Liver (tissue), 3 donors: ENCODE results near the gene ATCAY.

Source experiments
- ATF3 ChIP-seq: IDR thresholded peaks from 2 replicates; pipeline ENCODE4 v1.6.1; 2016; ENCODE audit warnings: antibody characterized with exemption
- CTCF ChIP-seq: fragments of 150-350 bp; IDR thresholded peaks from 2 replicates; pipeline ENCODE4 v1.5.1; 2017; ENCODE audit warnings: improper control_type of control experiment, low read depth, low read length; ENCODE audit not compliant: missing input control
- EGR1 ChIP-seq, 2 donors: IDR thresholded peaks; 2 replicates each; pipeline ENCODE4 v1.6.1; 2016 to 2018; ENCODE audit warnings: antibody characterized with exemption in 2 of 2, low read depth in 2 of 2
- FOXA1 ChIP-seq: IDR thresholded peaks from 2 replicates; pipeline ENCODE4 v1.6.1; 2016; ENCODE audit warnings: antibody characterized with exemption
- HNF4A ChIP-seq, 2 donors: conservative IDR thresholded peaks; 2 replicates each; pipeline ENCODE4 v1.6.1; 2016; ENCODE audit warnings: antibody characterized with exemption in 2 of 2, mild to moderate bottlenecking in 2 of 2
- JUND ChIP-seq, 2 donors: IDR thresholded peaks; 2 replicates each; pipeline ENCODE4 v1.6.1; 2016; ENCODE audit warnings: antibody characterized with exemption in 2 of 2
- MAX ChIP-seq: IDR thresholded peaks from 2 replicates; pipeline ENCODE4 v1.6.1; 2016; ENCODE audit warnings: antibody characterized with exemption
- RAD21 ChIP-seq, 2 donors: IDR thresholded peaks; 2 replicates each; pipeline ENCODE4 v1.6.1; 2016; ENCODE audit warnings: antibody characterized with exemption in 2 of 2, mild to moderate bottlenecking in 2 of 2
- REST ChIP-seq: IDR thresholded peaks from 2 replicates; pipeline ENCODE4 v1.6.1; 2016; ENCODE audit warnings: antibody characterized with exemption, mild to moderate bottlenecking
- SP1 ChIP-seq: IDR thresholded peaks from 2 replicates; pipeline ENCODE4 v1.6.1; 2018; ENCODE audit warnings: antibody characterized with exemption, mild to moderate bottlenecking
- TAF1 ChIP-seq: conservative IDR thresholded peaks from 2 replicates; pipeline ENCODE4 v1.6.1; 2016; ENCODE audit warnings: antibody characterized with exemption, mild to moderate bottlenecking
- YY1 ChIP-seq: IDR thresholded peaks from 2 replicates; pipeline ENCODE4 v1.6.1; 2016; ENCODE audit warnings: antibody characterized with exemption, mild to moderate bottlenecking
- donor health status: healthy.
- donor health status: healthy.

DNA sequence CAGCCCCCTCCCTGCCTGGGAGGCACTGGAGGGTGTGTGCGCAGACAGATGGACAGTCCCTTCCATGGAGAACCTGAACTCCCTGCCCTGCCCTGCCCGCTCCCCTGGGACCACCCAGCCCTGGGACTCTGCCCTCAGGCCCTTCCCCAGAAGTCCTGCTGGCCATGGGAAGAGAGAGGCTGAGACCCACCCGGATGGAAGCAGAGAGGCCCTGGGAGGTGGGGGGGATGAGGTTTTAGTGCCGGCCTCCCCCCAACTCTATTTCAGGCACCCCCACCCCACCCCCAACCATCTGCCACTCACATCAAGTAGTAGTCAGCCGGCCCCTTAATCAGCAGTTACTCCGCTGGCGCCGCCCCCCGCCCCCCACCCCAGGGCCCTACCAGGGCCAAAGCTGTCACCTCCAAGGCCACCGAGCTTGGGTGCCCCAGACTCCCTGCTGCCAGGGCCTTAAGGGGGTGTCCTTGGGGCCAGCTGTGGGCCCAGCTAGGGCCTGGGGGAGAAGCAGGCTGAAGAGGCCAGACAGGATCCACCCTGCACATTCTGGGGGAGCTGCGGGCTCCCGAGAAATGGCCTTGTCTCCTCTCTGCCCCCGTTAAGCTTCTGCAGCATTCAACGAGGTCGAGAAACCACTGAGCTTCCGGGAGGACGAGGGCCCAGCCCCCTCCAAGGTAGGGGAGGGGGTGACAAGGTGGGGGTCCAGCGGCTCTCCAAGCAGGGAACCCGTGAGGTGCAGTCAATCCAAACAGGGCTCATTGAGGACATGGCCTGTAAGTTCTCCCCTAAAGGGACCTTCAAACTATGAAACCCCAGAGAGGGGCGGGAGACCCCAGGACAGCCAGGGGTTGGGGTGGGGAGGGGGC, 69.7 kb downstream of the ATCAY start:
- TF ChIP-seq REST (no peak), CTCF (no peak), MAX (no peak), RAD21 (IDR thresholded peaks at IDR 0.05) (no peak), HNF4A (conservative IDR thresholded peaks at IDR 0.05) (no peak), YY1 (no peak), ATF3 (no peak), TAF1 (no peak), JUND (IDR thresholded peaks at IDR 0.05) (no peak), SP1 (no peak), EGR1 (IDR thresholded peaks at IDR 0.05; ENCODE audit: low read depth in 2 of 2) (no peak), FOXA1 (no peak)
